Smooth muscle cell (in vitro differentiated cells): Measurements from ENCODE around the gene PIK3R3. TPM values are rescaled to one million over a fixed set of nuclear protein-coding genes. Genes with fewer than 3 reads are reported as not detected.

Source experiments
- DNase-seq: peaks from one replicate; lab custom pipeline; 2025; ENCODE audit not compliant: unreplicated experiment; lab: John Stamatoyannopoulos, UW
- H2AFZ ChIP-seq: fragments of 200-600 bp; sonication (generic); 2 replicates; pipeline ENCODE4 v1.6.0; 2016; ENCODE audit warnings: antibody characterized with exemption, low read depth, mild to moderate bottlenecking
- H3F3A ChIP-seq: fragments of 200-600 bp; sonication (generic); 2 replicates; pipeline ENCODE4 v1.6.0; 2017; ENCODE audit warnings: antibody characterized with exemption, low read depth
- H3K27ac ChIP-seq: fragments of 200-600 bp; sonication (generic); 2 replicates; pipeline ENCODE4 v1.5.1; 2016; ENCODE audit warnings: low read depth, mild to moderate bottlenecking
- H3K27me3 ChIP-seq: fragments of 200-600 bp; sonication (generic); 2 replicates; pipeline ENCODE4 v1.6.1; 2016; ENCODE audit warnings: low read depth, mild to moderate bottlenecking
- H3K36me3 ChIP-seq: fragments of 200-600 bp; sonication (generic); 2 replicates; pipeline ENCODE4 v1.5.1; 2016; ENCODE audit warnings: low read depth
- H3K4me1 ChIP-seq: fragments of 200-600 bp; sonication (generic); 2 replicates; pipeline ENCODE4 v1.5.1; 2016; ENCODE audit warnings: low read depth
- H3K4me2 ChIP-seq: fragments of 200-600 bp; sonication (generic); 2 replicates; pipeline ENCODE4 v1.6.0; 2016; ENCODE audit warnings: mild to moderate bottlenecking
- H3K4me3 ChIP-seq: fragments of 200-600 bp; sonication (generic); 2 replicates; pipeline ENCODE4 v1.5.1; 2016; ENCODE audit warnings: mild to moderate bottlenecking
- H3K79me2 ChIP-seq: fragments of 200-600 bp; sonication (generic); 2 replicates; pipeline ENCODE4 v1.6.0; 2016; ENCODE audit warnings: low read depth, mild to moderate bottlenecking
- H3K9ac ChIP-seq: fragments of 200-600 bp; sonication (generic); 2 replicates; pipeline ENCODE4 v1.6.0; 2016; ENCODE audit warnings: low read depth
- H3K9me3 ChIP-seq: fragments of 200-600 bp; sonication (generic); replicated peaks from 2 replicates; pipeline ENCODE4 v1.5.1; 2016; ENCODE audit warnings: low read depth
- H4K20me1 ChIP-seq: fragments of 200-600 bp; sonication (generic); 2 replicates; pipeline ENCODE4 v1.6.0; 2016; ENCODE audit warnings: low read depth
- WGBS: methylation state at CpG from one replicate; pipeline ENCODE4 v1.1.7; 2016; ENCODE audit warnings: low lambda C conversion rate; 5-methylcytosine and 5-hydroxymethylcytosine counted together
- polyA plus RNA-seq: library from polyadenylated mRNA; unstranded; fragments of >200 nt; fragmentation: Nextera tagmentation; extraction: Ambion mirVana; gene quantifications from 2 replicates; pipeline ENCODE4 v1.2.1, GENCODE V29; 2016
- total RNA-seq: library from RNA; depleted of rRNA; stranded (reverse); fragments of >200 nt; gene quantifications from 2 replicates; pipeline ENCODE4 v1.2.3, GENCODE V29; 2014
- TF ChIP-seq, protein P1 (sequence below): fragments of 200-600 bp; sonication (generic); IDR thresholded peaks from 2 replicates; pipeline ENCODE4 v1.5.1; 2017; ENCODE audit warnings: borderline replicate concordance, mild to moderate bottlenecking, antibody characterized with exemption; ENCODE audit not compliant: insufficient read depth, poor library complexity, severe bottlenecking

The PIK3R3 gene
- total and polyA plus RNA-seq, 2 experiments from 2014 or later, result 3.7 to 5.6 TPM

DNA sequence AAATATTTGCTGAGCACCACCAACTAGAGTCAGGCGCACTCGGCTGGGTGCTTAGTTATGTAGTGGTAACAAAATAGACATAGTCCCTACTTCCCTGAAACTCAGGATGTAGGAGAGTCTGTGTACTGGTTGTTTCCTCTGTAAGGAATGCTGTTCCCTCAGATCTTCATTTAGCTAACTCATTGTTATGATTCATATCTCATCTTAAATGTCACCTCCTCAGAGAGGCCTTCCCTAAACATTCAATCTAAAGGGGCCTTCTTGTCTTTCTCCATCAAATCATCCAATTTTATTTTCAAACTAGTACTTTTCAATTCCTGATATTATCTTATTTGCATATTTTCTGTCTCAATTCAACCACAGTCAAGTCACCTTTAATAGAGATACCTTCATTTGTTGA is 132.9 kb downstream of the PIK3R3 start:
- no peak for DNase-seq
- H3K27me3 ChIP-seq, result no peaks in the 10 kb centered on the region
- no peaks in the 10 kb centered on the region for H3K9me3 ChIP-seq
- H3K79me2 ChIP-seq, result no peaks in the 10 kb centered on the region
- no peak overlapping the region for H3K4me3 ChIP-seq
- H4K20me1 ChIP-seq, result no peaks in the 10 kb centered on the region
- no peak overlapping the region for H3K27ac ChIP-seq
- H3F3A ChIP-seq, result no peaks in the 10 kb centered on the region
- H3K4me2 ChIP-seq, result no peak overlapping the region
- H3K4me1 ChIP-seq, result no peaks in the 10 kb centered on the region
- no peak overlapping the region for H3K9ac ChIP-seq
- H2AFZ ChIP-seq, result no peak overlapping the region
- 100% methylated on average over 2 of the region's 2 CpGs for WGBS
- TF ChIP-seq, protein P1, sequence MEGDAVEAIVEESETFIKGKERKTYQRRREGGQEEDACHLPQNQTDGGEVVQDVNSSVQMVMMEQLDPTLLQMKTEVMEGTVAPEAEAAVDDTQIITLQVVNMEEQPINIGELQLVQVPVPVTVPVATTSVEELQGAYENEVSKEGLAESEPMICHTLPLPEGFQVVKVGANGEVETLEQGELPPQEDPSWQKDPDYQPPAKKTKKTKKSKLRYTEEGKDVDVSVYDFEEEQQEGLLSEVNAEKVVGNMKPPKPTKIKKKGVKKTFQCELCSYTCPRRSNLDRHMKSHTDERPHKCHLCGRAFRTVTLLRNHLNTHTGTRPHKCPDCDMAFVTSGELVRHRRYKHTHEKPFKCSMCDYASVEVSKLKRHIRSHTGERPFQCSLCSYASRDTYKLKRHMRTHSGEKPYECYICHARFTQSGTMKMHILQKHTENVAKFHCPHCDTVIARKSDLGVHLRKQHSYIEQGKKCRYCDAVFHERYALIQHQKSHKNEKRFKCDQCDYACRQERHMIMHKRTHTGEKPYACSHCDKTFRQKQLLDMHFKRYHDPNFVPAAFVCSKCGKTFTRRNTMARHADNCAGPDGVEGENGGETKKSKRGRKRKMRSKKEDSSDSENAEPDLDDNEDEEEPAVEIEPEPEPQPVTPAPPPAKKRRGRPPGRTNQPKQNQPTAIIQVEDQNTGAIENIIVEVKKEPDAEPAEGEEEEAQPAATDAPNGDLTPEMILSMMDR, result no peak
- no peaks in the 10 kb centered on the region for H3K36me3 ChIP-seq

DNA sequence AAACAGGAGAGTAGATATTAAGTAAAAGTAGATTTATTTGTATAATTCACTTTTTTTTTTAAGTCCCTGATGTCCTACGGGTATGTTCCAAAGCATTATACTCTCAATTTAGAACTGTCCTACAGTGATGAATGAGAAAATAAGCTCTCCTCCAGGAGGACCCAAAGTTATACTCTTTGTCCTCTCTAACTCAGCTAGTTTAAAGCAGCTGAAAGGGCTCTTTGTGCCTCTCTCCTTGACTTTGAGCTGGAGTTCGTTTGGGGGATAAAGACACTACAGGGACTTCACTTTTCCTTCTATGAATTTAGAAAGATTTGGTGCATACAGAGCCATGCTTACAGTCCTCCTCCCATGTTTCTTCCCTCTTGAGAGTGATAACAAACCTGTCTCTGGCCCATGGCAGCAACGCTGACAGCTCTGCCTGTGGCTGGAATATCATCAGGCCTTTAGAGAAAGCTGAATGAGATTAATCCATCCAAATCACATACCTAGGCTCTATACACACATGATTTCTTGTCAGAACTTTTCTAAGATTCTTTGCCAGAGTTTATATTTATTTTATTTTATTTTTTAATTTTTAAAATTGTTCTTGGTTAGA is 134.3 kb downstream of the PIK3R3 start:
- WGBS, result 79% methylated on average over 3 of the region's 3 CpGs
- H3K36me3 ChIP-seq, result no peaks in the 10 kb centered on the region
- H3F3A ChIP-seq, result no peaks in the 10 kb centered on the region
- no peak overlapping the region for H3K9ac ChIP-seq
- H3K4me3 ChIP-seq, result no peak overlapping the region
- TF ChIP-seq, protein P1, result no peak
- H3K4me1 ChIP-seq, result no peaks in the 10 kb centered on the region
- H3K27ac ChIP-seq, result no peak overlapping the region
- H3K9me3 ChIP-seq, result no peaks in the 10 kb centered on the region
- no peaks in the 10 kb centered on the region for H3K27me3 ChIP-seq
- no peak overlapping the region for H3K4me2 ChIP-seq
- no peak overlapping the region for H2AFZ ChIP-seq
- no peaks in the 10 kb centered on the region for H4K20me1 ChIP-seq
- no peaks in the 10 kb centered on the region for H3K79me2 ChIP-seq
- DNase-seq, result no peak

DNA sequence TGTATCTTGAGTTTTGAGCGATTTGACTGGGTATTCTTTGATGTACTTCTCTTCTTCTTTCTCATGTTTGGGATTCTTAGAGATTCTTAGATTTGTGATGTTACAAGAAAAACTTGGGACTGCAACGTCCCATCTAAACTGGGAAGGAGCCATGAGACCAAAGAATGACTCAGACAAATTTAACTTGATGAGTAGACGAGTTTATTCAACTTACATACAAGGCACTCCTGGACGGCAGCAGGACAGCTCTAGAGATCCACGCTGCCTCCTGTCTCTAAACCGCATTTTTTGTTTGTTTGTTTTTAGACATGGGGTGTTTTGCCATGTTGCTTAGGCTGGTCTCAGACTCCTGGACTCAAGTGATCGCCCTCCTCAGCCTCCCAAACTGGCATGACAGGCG is 137.1 kb downstream of the PIK3R3 start:
- TF ChIP-seq, protein P1, result no peak
- Histone ChIP-seq H3K79me2 (peaks cover 11% of the 10 kb centered on the region), H3F3A (no peaks in the 10 kb centered on the region), H3K36me3 (no peaks in the 10 kb centered on the region), H2AFZ (no peak overlapping the region), H3K4me2 (no peak overlapping the region), H3K27ac (no peak overlapping the region), H3K4me3 (no peak overlapping the region), H3K4me1 (no peaks in the 10 kb centered on the region), H4K20me1 (no peaks in the 10 kb centered on the region), H3K27me3 (no peaks in the 10 kb centered on the region), H3K9ac (no peak overlapping the region), H3K9me3 (no peaks in the 10 kb centered on the region)
- no peak for DNase-seq
- WGBS, result 86% methylated on average over 8 of the region's 8 CpGs

DNA sequence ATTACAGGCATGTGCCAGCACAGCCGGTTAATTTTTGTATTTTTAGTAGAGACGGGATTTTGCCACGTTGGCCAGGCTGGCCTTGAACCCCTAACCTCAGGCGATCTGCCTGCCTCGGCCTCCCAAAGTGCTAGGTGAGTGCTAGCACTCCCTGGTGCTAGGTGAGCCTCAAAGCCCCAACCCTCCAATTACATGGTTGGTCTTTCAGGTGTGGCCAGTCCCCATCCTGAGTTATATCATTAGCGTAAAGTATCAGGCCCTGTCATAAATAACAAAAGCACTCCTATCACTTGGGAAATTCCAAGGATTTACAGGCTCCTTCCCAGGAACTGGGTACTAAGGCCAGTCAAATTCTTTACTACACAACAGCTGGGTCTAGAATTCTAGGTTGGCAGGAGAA is 138.0 kb downstream of the PIK3R3 start:
- 93% methylated on average over 6 of the region's 6 CpGs for WGBS
- no peaks in the 10 kb centered on the region for H4K20me1 ChIP-seq
- H3K9me3 ChIP-seq, result no peaks in the 10 kb centered on the region
- H3K4me3 ChIP-seq, result no peak overlapping the region
- H3K27ac ChIP-seq, result no peak overlapping the region
- H3K79me2 ChIP-seq, result peaks cover 11% of the 10 kb centered on the region
- no peaks in the 10 kb centered on the region for H3F3A ChIP-seq
- no peak for DNase-seq
- H2AFZ ChIP-seq, result no peak overlapping the region
- H3K27me3 ChIP-seq, result no peaks in the 10 kb centered on the region
- no peak overlapping the region for H3K4me2 ChIP-seq
- H3K36me3 ChIP-seq, result peaks cover 7% of the 10 kb centered on the region
- no peaks in the 10 kb centered on the region for H3K4me1 ChIP-seq
- H3K9ac ChIP-seq, result no peak overlapping the region
- TF ChIP-seq, protein P1, result no peak
